SJSA1 (cell line): ENCODE results near the gene GRAMD1B. TPM values are rescaled to one million over a fixed set of nuclear protein-coding genes. Genes with fewer than 3 reads are reported as not detected.

Source experiments
- DNase-seq, 2 experiments: peaks; one replicate each; pipeline ENCODE4 v3.0.0-alpha.2; 2015 to 2020; ENCODE audit warnings: low spot score in 2 of 2, low read depth in 1 of 2
- H3K27ac ChIP-seq: fragments of 250-450 bp; sonication (Bioruptor Pico); 2 replicates; pipeline ENCODE4 v1.5.1; 2020; ENCODE audit warnings: mild to moderate bottlenecking, moderate library complexity
- H3K27me3 ChIP-seq: fragments of 250-450 bp; sonication (Bioruptor Pico); replicated peaks from 2 replicates; pipeline ENCODE4 v1.5.1; 2020; ENCODE audit warnings: mild to moderate bottlenecking, moderate library complexity
- H3K36me3 ChIP-seq: fragments of 250-450 bp; sonication (Bioruptor Pico); 2 replicates; pipeline ENCODE4 v1.5.1; 2020; ENCODE audit warnings: mild to moderate bottlenecking
- H3K4me1 ChIP-seq: fragments of 250-450 bp; sonication (Bioruptor Pico); replicated peaks from 2 replicates; pipeline ENCODE4 v1.6.1; 2021; ENCODE audit warnings: mild to moderate bottlenecking
- H3K4me3 ChIP-seq: fragments of 250-450 bp; sonication (Bioruptor Pico); 2 replicates; pipeline ENCODE4 v1.5.1; 2020; ENCODE audit warnings: mild to moderate bottlenecking
- H3K9me3 ChIP-seq: fragments of 250-450 bp; sonication (Bioruptor Pico); replicated peaks from 2 replicates; pipeline ENCODE4 v1.5.1; 2020; ENCODE audit warnings: mild to moderate bottlenecking
- total RNA-seq: library from RNA; depleted of rRNA; stranded (reverse); fragments of >200 nt; shearing (Covaris generic); gene quantifications from 2 replicates; pipeline ENCODE4 v1.2.3, GENCODE V29; 2014

The GRAMD1B gene
- total RNA-seq, 1 experiment from 2014 or later, result 6.8 TPM

DNA sequence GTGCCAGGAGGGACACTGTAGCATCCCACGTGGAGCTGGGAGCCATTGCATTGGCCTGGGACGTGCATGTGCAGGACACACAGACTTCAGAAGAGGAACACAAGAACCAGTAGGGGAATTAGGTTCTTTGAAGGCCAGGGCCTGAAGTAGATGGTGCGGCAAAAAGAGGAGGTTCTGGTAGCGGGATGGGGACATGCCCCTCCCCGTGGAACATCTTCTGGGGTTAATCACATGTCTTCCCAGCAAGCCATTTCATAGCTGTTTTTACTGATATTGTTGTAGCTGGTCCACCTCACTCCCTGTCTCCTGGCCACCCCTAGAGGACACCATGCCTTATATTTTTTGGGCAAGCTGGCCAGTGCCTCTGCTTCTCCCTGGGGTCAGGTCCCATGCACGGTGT, 150.1 kb downstream of the GRAMD1B start:
- Histone ChIP-seq H3K9me3 (no peaks in the 10 kb centered on the region), H3K4me3 (no peak overlapping the region), H3K36me3 (no peaks in the 10 kb centered on the region), H3K4me1 (no peaks in the 10 kb centered on the region), H3K27ac (no peak overlapping the region), H3K27me3 (no peaks in the 10 kb centered on the region)
- DNase-seq, result no peak

DNA sequence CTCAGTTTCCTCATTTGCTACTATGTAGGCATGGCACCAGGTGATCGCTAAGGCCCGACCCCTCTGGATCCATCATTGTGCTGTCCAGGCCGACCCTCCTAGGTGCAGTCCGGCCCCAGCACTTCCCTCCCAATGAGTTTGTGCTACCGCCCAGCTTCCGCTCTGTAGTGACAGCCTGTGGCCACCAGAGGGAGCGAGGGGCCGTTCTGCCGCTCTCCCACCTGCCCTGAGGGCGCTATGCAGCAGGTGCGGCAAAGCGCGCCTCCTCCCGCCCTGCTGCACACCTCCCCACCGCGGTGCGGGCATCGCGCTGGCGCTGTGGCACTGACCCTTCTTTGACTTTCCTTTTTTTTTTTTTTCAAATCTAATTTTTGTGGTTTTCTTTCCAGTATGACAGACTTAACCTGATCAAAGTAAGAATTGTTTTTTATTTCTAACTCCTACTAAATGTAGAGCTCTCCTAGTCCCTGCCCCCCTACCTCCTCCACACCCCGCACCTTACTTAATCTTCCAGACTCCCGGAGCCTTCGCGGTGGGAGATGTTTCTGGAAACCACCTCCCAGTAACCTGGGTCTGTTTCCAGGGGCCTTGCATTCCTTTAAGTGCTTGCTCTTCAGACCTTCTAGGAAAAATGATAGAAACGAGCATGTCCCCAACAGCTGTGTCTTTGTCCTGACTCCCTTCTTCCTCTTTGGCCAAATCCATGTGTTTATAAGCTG, 150.6 kb downstream of the GRAMD1B start:
- Histone ChIP-seq H3K27ac (no peak overlapping the region), H3K27me3 (no peaks in the 10 kb centered on the region), H3K4me3 (no peak overlapping the region), H3K36me3 (no peaks in the 10 kb centered on the region), H3K9me3 (no peaks in the 10 kb centered on the region), H3K4me1 (no peaks in the 10 kb centered on the region)
- no peak for DNase-seq

DNA sequence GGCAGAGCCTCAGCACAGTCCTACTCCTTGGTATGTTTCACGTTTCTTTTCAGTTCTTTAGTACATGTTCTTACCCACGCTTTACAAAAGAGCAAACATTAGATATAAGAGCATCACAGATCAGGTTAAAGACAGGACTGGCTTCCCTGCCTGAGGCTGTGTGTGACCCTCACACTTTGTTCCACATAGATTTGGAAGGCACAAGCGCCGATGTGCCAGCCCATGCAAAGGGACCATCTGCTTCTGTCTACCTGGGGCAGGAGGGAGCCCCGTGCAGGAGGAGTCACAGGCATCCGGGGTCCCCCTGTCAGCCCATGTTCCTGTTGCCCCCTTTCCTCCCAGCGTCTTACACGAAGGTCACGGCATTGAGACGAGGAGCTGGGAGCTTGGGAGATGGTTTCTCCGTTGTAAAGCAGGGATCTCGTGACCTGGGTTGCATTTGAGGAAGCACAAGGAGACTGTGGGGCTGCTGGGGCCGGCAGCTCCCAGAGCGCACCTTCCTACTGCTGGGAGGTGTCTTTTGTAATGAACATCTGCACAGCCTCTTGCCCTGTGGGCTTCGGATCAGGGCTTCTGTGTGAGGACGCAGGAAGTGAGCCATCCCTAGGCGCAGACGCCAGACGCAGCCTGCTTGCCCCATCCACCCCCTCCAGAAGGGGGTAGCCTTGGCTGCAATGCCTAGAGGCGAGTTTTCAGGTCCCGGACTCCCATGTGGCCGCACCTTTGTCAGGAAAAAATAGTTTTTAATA, 151.8 kb downstream of the GRAMD1B start:
- no peaks in the 10 kb centered on the region for H3K9me3 ChIP-seq
- H3K36me3 ChIP-seq, result no peaks in the 10 kb centered on the region
- no peak for DNase-seq
- H3K4me1 ChIP-seq, result no peaks in the 10 kb centered on the region
- H3K27me3 ChIP-seq, result no peaks in the 10 kb centered on the region
- no peak overlapping the region for H3K4me3 ChIP-seq
- H3K27ac ChIP-seq, result no peak overlapping the region

DNA sequence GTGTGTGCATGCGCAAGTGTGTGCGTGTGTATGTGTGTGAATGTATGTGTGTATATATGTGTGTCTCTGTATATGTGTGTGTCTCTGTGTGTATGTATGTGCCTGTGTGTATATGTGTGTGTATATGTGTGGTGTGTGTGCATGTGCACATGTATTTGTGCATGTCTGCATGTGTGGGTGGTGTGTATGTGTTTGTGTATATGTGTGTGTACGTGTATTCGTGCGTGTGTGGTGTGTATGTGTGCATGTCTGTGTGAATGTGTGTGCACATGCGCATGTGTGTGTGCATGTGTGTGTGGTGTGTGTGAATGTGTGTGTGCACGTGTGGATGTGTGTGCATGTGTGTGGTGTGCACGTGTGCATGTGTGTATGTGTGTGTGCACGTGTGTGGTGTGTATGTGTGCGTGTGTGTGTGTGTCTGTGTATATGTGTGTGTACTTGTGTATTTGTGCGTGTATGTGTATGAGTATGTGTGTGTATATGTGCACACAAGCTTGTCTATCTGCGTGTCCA, 153.0 kb downstream of the GRAMD1B start:
- Histone ChIP-seq H3K4me3 (no peak overlapping the region), H3K27me3 (no peaks in the 10 kb centered on the region), H3K9me3 (no peaks in the 10 kb centered on the region), H3K36me3 (no peaks in the 10 kb centered on the region), H3K4me1 (no peaks in the 10 kb centered on the region), H3K27ac (no peak overlapping the region)
- no peak for DNase-seq

DNA sequence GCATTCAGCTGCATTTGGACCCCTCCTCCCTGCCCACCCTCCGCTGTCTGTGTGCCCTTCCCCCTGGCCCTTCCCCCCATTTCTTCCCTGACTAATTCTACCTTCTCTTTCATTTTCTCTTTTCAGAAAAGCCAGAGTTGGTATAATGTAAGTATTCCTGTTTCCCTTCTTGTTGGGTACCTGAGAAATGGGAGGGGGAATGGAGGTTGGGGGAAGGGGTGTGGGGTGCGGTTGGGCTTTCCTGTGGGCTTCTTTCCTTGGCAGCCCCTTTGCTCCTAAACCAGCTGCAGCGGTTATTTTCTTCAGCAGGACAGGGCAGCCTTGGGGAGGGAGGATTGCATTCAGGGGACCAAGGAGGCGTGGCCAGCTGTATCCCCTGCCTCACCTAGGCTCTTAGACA, 154.1 kb downstream of the GRAMD1B start:
- DNase-seq, result no peak
- H3K9me3 ChIP-seq, result no peaks in the 10 kb centered on the region
- H3K27ac ChIP-seq, result no peak overlapping the region
- H3K36me3 ChIP-seq, result no peaks in the 10 kb centered on the region
- H3K4me3 ChIP-seq, result no peak overlapping the region
- H3K4me1 ChIP-seq, result no peaks in the 10 kb centered on the region
- no peaks in the 10 kb centered on the region for H3K27me3 ChIP-seq

DNA sequence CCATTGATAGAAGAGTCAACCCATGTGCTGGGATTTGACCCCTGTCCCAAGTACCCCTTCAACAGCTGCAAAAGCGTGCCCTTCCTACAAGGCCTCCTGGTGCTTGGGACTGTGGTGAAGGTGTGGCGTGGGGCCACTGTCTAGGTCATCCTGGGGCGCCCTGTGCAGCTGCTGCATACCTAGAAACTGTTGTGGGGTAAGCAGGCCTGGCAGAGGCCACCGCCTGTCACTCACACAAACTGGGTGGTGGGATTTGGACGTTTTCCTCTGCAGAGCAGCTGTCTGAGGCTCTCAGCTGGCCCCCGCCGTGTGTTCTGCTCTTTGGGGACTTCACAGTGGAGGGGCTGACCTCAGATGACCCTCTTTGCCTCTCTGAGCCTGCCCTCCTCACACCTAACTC, 154.7 kb downstream of the GRAMD1B start:
- Histone ChIP-seq H3K36me3 (no peaks in the 10 kb centered on the region), H3K27me3 (no peaks in the 10 kb centered on the region), H3K9me3 (no peaks in the 10 kb centered on the region), H3K27ac (no peak overlapping the region), H3K4me1 (no peaks in the 10 kb centered on the region), H3K4me3 (no peak overlapping the region)
- DNase-seq, result no peak

DNA sequence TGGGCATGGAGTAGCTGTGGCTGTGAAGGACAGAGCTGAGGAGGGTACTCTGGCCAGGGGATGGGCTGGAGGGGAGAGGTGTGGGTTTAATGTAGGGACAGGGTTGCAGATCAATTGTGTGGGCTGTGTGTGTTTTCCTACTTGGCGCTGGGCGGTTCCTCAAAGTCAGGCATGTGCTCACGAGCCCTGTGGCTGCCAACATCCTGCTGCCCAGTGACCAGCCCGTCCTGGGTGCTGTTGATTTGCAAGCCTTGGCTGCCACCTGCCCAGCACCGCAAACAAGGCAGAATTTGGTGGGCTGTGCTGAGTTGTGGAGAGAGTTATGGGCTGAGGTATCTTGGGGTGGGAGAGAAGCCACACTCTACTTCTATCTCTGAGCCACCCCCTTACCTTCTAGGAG, 155.1 kb downstream of the GRAMD1B start:
- DNase-seq, result no peak
- H3K4me1 ChIP-seq, result peaks cover 2% of the 10 kb centered on the region; the same call in 1 of the 2 replicates
- no peaks in the 10 kb centered on the region for H3K9me3 ChIP-seq
- H3K27me3 ChIP-seq, result no peaks in the 10 kb centered on the region
- H3K27ac ChIP-seq, result no peak overlapping the region
- no peak overlapping the region for H3K4me3 ChIP-seq
- H3K36me3 ChIP-seq, result no peaks in the 10 kb centered on the region

DNA sequence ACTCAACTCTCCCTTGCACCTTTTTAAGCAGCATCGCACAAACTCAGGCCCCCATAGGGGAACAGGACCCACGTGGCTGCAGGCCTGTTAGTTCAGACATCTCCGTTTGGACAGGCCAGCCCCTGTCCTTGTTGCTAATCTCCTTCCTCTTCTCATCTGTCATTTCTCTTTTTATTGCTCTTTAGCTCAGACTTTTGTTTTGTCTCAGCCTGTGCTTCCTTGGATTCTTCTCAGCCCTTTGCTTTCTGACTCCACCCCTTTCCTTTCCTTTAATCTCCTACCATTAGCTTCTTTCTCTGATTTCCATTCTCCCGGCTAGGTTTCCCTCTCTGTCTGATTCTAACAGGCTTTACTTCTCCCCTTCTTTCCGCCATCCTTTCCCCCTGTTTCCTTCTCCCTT, 155.6 kb downstream of the GRAMD1B start:
- DNase-seq, result no peak
- H3K4me1 ChIP-seq, result peaks cover 5% of the 10 kb centered on the region; the same call in 1 of the 2 replicates
- H3K4me3 ChIP-seq, result no peak overlapping the region
- H3K36me3 ChIP-seq, result no peaks in the 10 kb centered on the region
- H3K9me3 ChIP-seq, result no peaks in the 10 kb centered on the region
- no peak overlapping the region for H3K27ac ChIP-seq
- H3K27me3 ChIP-seq, result no peaks in the 10 kb centered on the region

DNA sequence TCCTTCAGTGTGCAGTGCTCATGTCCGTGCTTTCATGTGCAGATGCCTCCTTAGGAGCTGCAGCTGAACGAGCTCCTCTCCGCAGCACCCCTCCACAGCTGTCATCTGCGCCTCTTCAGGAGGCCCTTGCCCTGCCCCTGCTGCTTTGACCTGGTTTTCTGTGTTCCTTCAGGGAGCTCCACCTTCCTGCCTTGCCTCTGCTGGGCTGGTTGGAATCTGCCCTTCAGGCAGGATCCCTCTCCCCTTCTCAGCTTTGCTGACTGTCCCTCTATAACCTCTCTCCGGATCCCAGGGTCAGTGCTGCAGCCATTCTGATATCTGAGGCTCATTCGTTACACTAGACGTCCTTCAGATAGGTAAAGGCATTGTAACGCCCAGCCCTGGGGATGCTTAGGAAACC, 156.5 kb downstream of the GRAMD1B start:
- Histone ChIP-seq H3K27me3 (no peaks in the 10 kb centered on the region), H3K36me3 (no peaks in the 10 kb centered on the region), H3K4me3 (no peak overlapping the region), H3K9me3 (no peaks in the 10 kb centered on the region), H3K4me1 (peaks cover 5% of the 10 kb centered on the region; the same call in 1 of the 2 replicates), H3K27ac (no peak overlapping the region)
- DNase-seq, result no peak

DNA sequence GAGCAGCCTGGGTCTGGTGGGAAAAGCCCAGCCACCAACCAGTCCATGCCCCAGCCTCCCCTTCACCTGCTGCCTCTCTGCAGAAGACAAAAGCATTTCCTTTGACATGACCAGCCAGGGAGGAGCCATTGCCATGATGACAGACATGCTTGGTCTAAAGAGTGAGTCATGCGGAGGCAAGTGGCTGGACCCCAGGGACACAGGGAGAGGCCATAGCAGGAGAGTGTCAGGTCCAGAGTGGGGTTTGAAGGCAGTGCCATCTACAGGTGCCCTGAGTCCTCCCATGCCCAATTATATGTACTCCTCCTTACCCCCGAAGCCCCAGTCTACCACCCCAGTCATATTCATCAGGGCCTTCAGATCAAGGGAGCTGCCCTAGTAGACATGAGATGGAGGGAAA, 157.0 kb downstream of the GRAMD1B start:
- H3K27ac ChIP-seq, result no peak overlapping the region
- H3K4me1 ChIP-seq, result peaks cover 5% of the 10 kb centered on the region; the same call in 1 of the 2 replicates
- DNase-seq, result no peak
- no peaks in the 10 kb centered on the region for H3K36me3 ChIP-seq
- H3K27me3 ChIP-seq, result no peaks in the 10 kb centered on the region
- H3K4me3 ChIP-seq, result no peak overlapping the region
- H3K9me3 ChIP-seq, result no peaks in the 10 kb centered on the region

DNA sequence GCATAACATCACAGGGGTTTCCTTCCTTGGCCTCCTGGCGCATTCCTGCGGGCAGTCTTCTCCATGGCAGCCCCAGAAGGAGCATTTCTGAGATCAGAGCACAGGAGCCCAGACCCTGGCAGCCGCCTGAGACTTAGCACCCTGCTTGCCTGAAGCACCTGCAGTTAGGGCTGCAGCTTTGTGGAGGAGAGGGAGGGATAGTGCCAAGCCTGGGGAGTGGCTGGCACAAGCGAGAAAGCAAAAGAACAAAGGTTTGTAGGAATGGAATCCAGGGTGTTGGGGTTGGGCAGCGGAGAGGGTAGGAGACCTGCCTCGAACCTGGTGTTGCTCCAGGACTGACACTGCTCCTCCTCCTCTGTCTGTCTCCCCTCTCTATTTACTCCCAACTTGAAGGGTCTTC, 157.5 kb downstream of the GRAMD1B start:
- no peak overlapping the region for H3K27ac ChIP-seq

DNA sequence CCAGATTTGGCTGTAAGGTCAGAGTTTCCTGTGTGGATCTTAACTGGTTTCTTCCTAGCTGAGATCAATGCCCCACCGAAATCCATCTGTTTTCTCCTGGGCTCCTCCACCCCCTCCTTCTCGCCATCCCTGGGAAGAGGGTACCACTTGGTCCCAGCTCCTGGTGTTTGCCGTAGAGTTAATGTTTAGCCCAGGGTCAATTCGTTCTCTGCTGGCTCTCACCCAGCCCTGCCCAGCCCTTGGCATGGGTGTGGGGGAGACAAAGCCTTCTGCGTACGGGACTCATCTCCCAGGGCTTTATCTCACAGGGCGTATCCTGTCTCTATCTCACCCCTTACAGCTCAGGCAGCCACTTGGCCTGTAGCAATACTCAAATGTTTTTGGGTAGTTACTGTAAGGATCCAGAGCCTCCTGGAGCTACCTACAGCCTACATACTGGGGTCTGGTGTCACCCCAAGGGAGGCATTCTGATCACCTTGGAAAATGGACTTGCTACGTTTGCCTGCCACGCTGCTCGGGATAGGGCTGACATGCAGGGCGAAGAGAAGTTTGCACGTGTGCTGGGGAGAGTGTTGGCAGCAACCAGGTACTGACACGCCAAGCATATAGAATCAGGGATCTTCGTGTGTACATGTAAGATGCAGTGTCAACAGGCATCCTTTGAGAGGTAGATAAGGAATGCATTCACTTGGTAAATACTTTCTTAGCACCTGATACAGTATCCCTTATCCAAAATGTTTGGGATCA, 158.2 kb downstream of the GRAMD1B start:
- H3K36me3 ChIP-seq, result no peaks in the 10 kb centered on the region
- H3K27ac ChIP-seq, result no peak overlapping the region
- DNase-seq, result no peak
- H3K9me3 ChIP-seq, result no peaks in the 10 kb centered on the region
- H3K4me3 ChIP-seq, result no peak overlapping the region
- peaks cover 5% of the 10 kb centered on the region; the same call in 1 of the 2 replicates for H3K4me1 ChIP-seq
- no peaks in the 10 kb centered on the region for H3K27me3 ChIP-seq

More for the DNA sequence above, 157.5 kb downstream of the GRAMD1B start:
- Histone ChIP-seq H3K36me3 (no peaks in the 10 kb centered on the region), H3K27me3 (no peaks in the 10 kb centered on the region), H3K4me3 (no peak overlapping the region), H3K4me1 (peaks cover 5% of the 10 kb centered on the region; the same call in 1 of the 2 replicates), H3K9me3 (no peaks in the 10 kb centered on the region)
- DNase-seq, result no peak

DNA sequence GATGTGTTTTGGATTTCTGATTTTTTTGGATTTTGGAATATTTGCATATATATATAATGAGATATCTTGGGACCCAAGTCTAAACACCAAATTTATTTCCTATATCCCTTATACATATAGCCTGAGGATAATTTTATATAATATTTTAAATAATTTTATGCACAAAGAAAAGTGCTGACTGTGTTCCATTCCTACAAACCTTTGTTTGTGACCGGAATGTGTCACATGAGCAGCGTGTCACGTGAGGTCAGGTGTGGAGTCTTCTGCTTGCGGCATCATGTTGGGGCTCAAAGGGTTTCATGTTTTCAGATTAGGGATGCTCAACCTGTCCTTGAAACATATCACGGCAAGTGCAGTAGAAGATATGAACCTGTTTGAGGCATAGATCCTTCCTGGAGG, 158.8 kb downstream of the GRAMD1B start:
- H3K27me3 ChIP-seq, result no peaks in the 10 kb centered on the region
- no peaks in the 10 kb centered on the region for H3K9me3 ChIP-seq
- DNase-seq, result no peak
- H3K4me1 ChIP-seq, result peaks cover 5% of the 10 kb centered on the region; the same call in 1 of the 2 replicates
- no peaks in the 10 kb centered on the region for H3K36me3 ChIP-seq
- H3K4me3 ChIP-seq, result no peak overlapping the region
- H3K27ac ChIP-seq, result no peak overlapping the region
